CD4-positive, alpha-beta T cell (primary cell): ENCODE data around the gene OAT. TPM values are rescaled to one million over a fixed set of nuclear protein-coding genes. Genes with fewer than 3 reads are reported as not detected.
"Not testable (repeated sequence)": the region's sequence is repeated elsewhere in the genome, so short reads cannot be mapped to it uniquely, and the experiment has no call there.

Source experiments
- ATAC-seq: fragments of 200-7000 bp; cut with Tn5 transposase; one replicate; pipeline ENCODE4 v1.10.0; 2022; ENCODE audit warnings: mild to moderate bottlenecking; ENCODE audit not compliant: poor library complexity
- CTCF ChIA-PET: fragments of 350-600 bp; sonication (Branson Sonifier 250); formaldehyde crosslinking; loops from one replicate; lab custom pipeline; 2021; ENCODE audit warnings: antibody characterized with exemption, inconsistent platforms; lab: Charles Lee
- POLR2A ChIA-PET: fragments of 350-600 bp; sonication (Branson Sonifier 250); formaldehyde crosslinking; loops from one replicate; lab custom pipeline; 2021; ENCODE audit warnings: antibody characterized with exemption, inconsistent platforms; lab: Charles Lee
- DNase-seq, 14 experiments: peaks; one replicate each; pipeline ENCODE4 v3.0.0-alpha.2; 2013 to 2020; ENCODE audit warnings: mixed read lengths in 2 of 14
- H3K27ac ChIP-seq, 2 donors: one replicate each; pipeline versions ENCODE4 v1.5.1 to v1.7.0; 2013; ENCODE audit warnings: low read length in 2 of 2, low read depth in 1 of 2, mild to moderate bottlenecking in 1 of 2
- H3K27me3 ChIP-seq, 2 experiments: 1 replicate in 1 of 2; 2 replicates in 1 of 2; pipeline versions ENCODE4 v1.6.1 to v1.7.0; 2013; ENCODE audit warnings: low read length in 2 of 2, control low read depth in 1 of 2, mild to moderate bottlenecking in 1 of 2, moderate library complexity in 1 of 2; ENCODE audit not compliant: insufficient read depth in 2 of 2, control insufficient read depth in 1 of 2
- H3K36me3 ChIP-seq: one replicate; pipeline ENCODE4 v1.6.1; 2013; ENCODE audit warnings: low read length, control low read depth; ENCODE audit not compliant: insufficient read depth
- H3K4me1 ChIP-seq: one replicate; pipeline ENCODE4 v1.6.1; 2013; ENCODE audit warnings: low read length, control low read depth; ENCODE audit not compliant: insufficient read depth
- H3K4me3 ChIP-seq: one replicate; pipeline ENCODE4 v1.5.1; 2013; ENCODE audit warnings: mild to moderate bottlenecking, low read length, moderate library complexity
- H3K9me3 ChIP-seq, 2 experiments: 1 replicate in 1 of 2; 2 replicates in 1 of 2; pipeline versions ENCODE4 v1.6.1 to v1.7.0; 2013; ENCODE audit warnings: low read length in 2 of 2, mild to moderate bottlenecking in 2 of 2, control low read depth in 1 of 2, moderate library complexity in 1 of 2; ENCODE audit not compliant: control insufficient read depth in 1 of 2, insufficient read depth in 1 of 2
- H3K27ac Mint-ChIP-seq: one replicate; pipeline ENCODE4 v1.8.0; 2020; ENCODE audit warnings: mixed read lengths
- H3K27me3 Mint-ChIP-seq: one replicate; pipeline ENCODE4 v1.8.0; 2021; ENCODE audit warnings: mixed read lengths
- H3K36me3 Mint-ChIP-seq: one replicate; pipeline ENCODE4 v1.8.0; 2021; ENCODE audit warnings: low read depth, mixed read lengths
- H3K4me1 Mint-ChIP-seq: one replicate; pipeline ENCODE4 v1.8.0; 2021; ENCODE audit warnings: low read depth, mixed read lengths
- H3K4me3 Mint-ChIP-seq: one replicate; pipeline ENCODE4 v1.8.0; 2020; ENCODE audit warnings: mild to moderate bottlenecking, mixed read lengths
- H3K9me3 Mint-ChIP-seq: one replicate; pipeline ENCODE4 v1.8.0; 2020; ENCODE audit warnings: mixed read lengths
- CTCF ChIP-seq: fragments of 200-600 bp; IDR thresholded peaks from one replicate; pipeline ENCODE4 v1.8.0; 2022; ENCODE audit warnings: antibody characterized with exemption, mild to moderate bottlenecking
- intact Hi-C, 2 experiments: fragments of 100-400 bp; cut with DNase I in 1 of 2; cut with micrococcal nuclease in 1 of 2; formaldehyde crosslinking; loops; one replicate each; pipeline versions ENCODE4 v1.15.1 to v1.9.0; 2023 to 2025; cut with DNase I, micrococcal nuclease
- total RNA-seq, 174 experiments: library from RNA in 2 of 174; stranded (reverse) in 2 of 174; gene quantifications; one replicate each; pipeline ENCODE4 v1.2.3 and lab custom pipeline; 2021 to 2026

The OAT gene
- total RNA-seq, 2 experiments from 2014 or later: 48.5 to 54.9 TPM

DNA sequence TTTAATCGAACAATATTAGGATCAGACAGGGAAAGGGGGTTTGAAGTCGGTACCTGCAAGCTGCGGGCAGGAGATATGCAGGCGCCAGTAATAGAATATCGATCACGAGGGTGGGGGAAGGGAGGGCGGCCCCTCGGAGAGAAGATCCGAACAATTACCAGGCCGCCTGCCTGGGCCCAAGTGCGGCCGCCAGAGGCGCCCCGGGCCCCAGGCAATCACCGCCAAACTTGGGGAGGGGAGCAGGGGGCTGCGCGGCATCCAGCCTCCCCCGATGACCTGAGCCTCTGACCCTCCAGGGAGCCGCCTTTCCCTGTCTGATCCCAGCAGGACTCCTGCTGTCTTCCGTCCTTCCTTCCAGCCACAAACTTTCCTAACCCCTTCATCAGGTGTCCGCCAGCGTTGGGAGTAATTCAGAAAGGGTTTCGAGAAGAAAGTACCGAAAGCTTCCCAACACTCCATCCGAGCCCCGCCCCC lies 30.0 kb upstream of the OAT start:
- Histone ChIP-seq H3K4me3 (no peak overlapping the region), H3K27me3 (peaks cover 58 to 86% of the 10 kb centered on the region in 2 experiments), H3K27ac (no peak overlapping the region), H3K9me3 (peaks cover 0 to 12% of the 10 kb centered on the region in 2 experiments), H3K36me3 (no peaks in the 10 kb centered on the region), H3K4me1 (peaks cover 24% of the 10 kb centered on the region)
- Mint-ChIP-seq H3K4me3 (no peak overlapping the region), H3K27ac (no peak overlapping the region), H3K36me3 (no peaks in the 10 kb centered on the region), H3K9me3 (no peaks in the 10 kb centered on the region), H3K4me1 (peaks cover 20% of the 10 kb centered on the region), H3K27me3 (peaks cover 82% of the 10 kb centered on the region)
- POLR2A ChIA-PET: interaction anchor here (1.0 kb wide), 1 partner anchor 13 kb away, joined by 3 read pairs; the partner anchor contains the start of gene LHPP
- CTCF ChIA-PET: no interaction called here
- DNase-seq: no peak
- TF ChIP-seq CTCF: no peak
- ATAC-seq: no peak
- intact Hi-C loops: no loop called here

GRCh38 chr10:124447751-124448466 lies 29.2 kb upstream of the OAT start:
- H3K27ac Mint-ChIP-seq: no peak overlapping the region
- TF ChIP-seq CTCF: no peak
- H3K4me3 Mint-ChIP-seq: peak overlapping the region; percentile 49
- ChIA-PET POLR2A (no interaction called here), CTCF (no interaction called here)
- no peaks in the 10 kb centered on the region for H3K9me3 Mint-ChIP-seq
- Histone ChIP-seq H3K27me3 (peaks cover 56 to 81% of the 10 kb centered on the region in 2 experiments), H3K36me3 (no peaks in the 10 kb centered on the region), H3K9me3 (peaks cover 0 to 12% of the 10 kb centered on the region in 2 experiments), H3K4me1 (peaks cover 24% of the 10 kb centered on the region), H3K4me3 (no peak overlapping the region), H3K27ac (no peak overlapping the region)
- intact Hi-C loops: no loop called here
- no peak for DNase-seq
- H3K4me1 Mint-ChIP-seq: peaks cover 20% of the 10 kb centered on the region
- peaks cover 83% of the 10 kb centered on the region for H3K27me3 Mint-ChIP-seq
- no peak for ATAC-seq
- no peaks in the 10 kb centered on the region for H3K36me3 Mint-ChIP-seq

DNA sequence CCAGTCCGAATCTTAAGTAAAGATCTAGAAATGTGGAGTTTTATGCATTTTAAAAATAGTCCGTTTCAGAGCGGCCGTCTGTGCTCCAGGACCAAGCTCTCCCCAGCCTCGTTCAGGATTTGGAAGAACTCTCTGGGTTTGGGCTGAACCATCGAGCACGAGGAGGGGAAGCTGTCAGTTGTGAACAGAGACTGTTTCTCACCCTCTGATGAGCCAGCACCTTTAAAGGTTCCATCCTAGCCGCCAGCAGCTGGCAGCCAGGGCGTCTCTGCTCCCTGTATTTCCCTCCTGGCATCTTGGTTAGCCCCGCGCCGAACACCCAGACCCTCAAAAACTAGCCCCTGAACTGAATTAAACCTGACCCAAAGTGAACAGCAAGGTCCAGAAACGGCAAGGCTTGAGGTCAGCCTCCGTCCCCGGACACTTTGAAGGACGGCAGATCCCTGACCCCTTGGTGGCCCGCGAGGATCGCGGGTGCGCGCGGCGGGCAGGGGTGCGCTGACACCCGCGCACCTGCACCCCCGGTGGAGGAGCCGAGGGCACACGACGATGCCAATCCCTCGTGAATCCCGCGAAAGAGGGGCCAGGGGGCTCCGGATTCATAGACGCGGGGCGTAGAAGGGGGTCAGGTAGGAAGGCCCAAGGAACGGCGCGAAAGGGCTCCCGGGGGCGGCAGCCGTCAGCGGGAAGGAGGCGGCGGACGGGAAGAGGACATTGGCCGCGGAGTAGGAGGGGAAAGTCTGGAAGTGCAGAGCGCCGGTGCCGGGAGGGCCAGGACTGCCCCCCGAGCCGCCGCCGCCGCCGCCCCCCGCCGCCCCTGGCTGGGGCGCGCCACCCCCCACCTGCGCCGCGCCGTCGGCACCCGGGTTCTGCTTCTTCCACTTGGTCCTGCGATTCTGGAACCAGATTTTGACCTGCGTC lies 28.4 kb upstream of the OAT start:
- no peak for TF ChIP-seq CTCF
- Histone ChIP-seq H3K4me3 (no peak overlapping the region), H3K36me3 (no peaks in the 10 kb centered on the region), H3K4me1 (peaks cover 24% of the 10 kb centered on the region), H3K27me3 (peaks cover 50 to 77% of the 10 kb centered on the region in 2 experiments), H3K27ac (no peak overlapping the region), H3K9me3 (peaks cover 0 to 12% of the 10 kb centered on the region in 2 experiments)
- DNase-seq (no peak), ATAC-seq (no peak)
- no peaks in the 10 kb centered on the region for H3K9me3 Mint-ChIP-seq
- H3K27ac Mint-ChIP-seq: no peak overlapping the region
- intact Hi-C loops: no loop called here
- peaks cover 80% of the 10 kb centered on the region for H3K27me3 Mint-ChIP-seq
- POLR2A ChIA-PET: no interaction called here
- no peak overlapping the region for H3K4me3 Mint-ChIP-seq
- H3K36me3 Mint-ChIP-seq: no peaks in the 10 kb centered on the region
- CTCF ChIA-PET: no interaction called here
- peaks cover 20% of the 10 kb centered on the region for H3K4me1 Mint-ChIP-seq

GRCh38 chr10:124441694-124442093 lies 23.0 kb upstream of the OAT start:
- POLR2A ChIA-PET, H3K4me3 Mint-ChIP-seq, H3K36me3 ChIP-seq, ATAC-seq, H3K36me3 Mint-ChIP-seq, H3K4me1 ChIP-seq, H3K9me3 ChIP-seq, H3K9me3 Mint-ChIP-seq, intact Hi-C loops, H3K27ac Mint-ChIP-seq, H3K4me3 ChIP-seq, DNase-seq, H3K27ac ChIP-seq, H3K4me1 Mint-ChIP-seq: not testable (repeated sequence)
- CTCF ChIA-PET: interaction anchor here (0.6 kb wide), 1 partner anchor 13 kb away, joined by 4 read pairs; no protein-coding TSS in a partner anchor
- peaks cover 50% of the 10 kb centered on the region for H3K27me3 Mint-ChIP-seq
- peaks cover 9 to 26% of the 10 kb centered on the region in 2 experiments for H3K27me3 ChIP-seq
